HG02840 (cell line): ENCODE data around the gene ADAMTS17.

Experiments
- ATAC-seq: cut with Tn5 transposase; IDR thresholded peaks from one replicate; pipeline ENCODE4 v1.9.1; 2021; ENCODE audit warnings: mild to moderate bottlenecking, moderate library complexity, moderate number of reproducible peaks; ENCODE audit not compliant: unreplicated experiment, low FRiP score

Gene ADAMTS17

DNA sequence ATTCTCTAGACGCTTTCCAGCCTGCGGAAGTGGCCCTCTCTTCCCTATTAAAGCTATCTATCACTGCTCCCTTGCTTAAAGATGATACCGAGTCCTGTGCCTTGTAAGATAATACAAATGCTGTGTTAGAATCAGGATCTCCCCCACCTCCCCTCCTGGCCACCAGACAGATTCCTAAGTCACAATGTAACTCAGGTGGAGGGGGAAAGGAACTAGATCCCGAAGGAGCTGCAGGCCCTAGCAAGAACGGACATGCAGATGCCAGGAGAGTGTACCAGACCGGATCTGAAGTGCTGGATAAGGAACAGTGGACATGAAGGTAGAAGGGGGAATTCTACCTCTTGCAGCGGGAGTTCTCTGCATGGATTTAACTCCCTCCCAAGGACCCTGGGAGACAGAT lies 377.8 kb downstream of the ADAMTS17 start:
- ATAC-seq: no peak

DNA sequence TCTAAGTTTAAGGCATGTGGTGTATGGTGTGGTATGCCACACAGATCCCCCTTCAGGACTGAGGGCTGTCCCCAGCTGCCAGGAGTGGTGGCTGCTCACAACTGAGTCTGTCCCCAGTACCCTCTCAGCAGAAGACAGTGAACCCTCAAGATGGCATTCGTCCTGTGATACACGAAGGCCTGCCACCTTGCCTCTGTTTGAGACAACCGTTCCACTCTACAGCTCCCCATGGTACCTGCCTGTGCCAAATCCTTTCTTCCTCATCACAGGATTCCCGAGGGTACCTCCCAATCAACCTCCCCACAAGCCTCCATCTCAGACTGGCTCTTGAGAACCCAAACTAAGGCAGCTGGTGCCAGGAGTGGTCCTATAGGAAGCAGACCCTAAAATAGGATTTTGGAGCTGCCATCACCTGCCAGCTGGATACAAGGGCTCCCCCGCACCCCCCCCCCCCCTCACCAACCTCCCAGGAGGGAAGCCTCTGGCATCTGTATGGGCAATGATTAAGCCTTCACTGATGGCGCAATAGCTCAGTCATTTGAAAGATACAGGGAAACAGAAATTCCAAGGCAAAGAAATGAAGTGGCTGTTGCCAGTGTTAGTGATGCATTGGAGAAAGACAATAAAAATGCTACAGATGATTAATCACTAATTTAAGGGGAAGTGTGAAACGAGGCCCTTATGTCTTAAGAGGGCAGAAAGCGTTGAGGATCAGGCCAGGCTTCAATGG lies 378.5 kb downstream of the ADAMTS17 start:
- no peak for ATAC-seq

GRCh38 chr15:99962006-99962561 lies 379.7 kb downstream of the ADAMTS17 start:
- no peak for ATAC-seq

DNA sequence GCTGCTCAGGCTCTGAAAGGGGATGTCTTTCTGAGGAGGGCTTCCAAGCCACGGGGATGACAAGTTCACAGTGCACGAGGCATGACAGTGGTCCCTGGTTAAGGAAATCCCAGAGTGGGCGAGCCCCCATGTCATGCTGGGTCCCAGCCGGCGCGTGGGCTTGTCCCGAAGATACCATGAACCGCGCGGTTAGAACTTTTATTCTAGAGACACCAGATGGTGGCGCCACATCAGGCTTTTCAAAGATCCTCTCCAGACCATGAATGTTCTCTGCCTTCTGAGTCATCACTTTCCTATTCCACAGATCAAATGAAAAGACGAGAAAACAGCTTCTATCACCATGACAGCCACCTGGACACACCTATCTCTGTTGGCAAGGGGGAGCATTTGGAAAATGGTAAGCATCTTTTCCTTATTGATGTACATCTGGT lies 380.7 kb downstream of the ADAMTS17 start:
- no peak for ATAC-seq

DNA sequence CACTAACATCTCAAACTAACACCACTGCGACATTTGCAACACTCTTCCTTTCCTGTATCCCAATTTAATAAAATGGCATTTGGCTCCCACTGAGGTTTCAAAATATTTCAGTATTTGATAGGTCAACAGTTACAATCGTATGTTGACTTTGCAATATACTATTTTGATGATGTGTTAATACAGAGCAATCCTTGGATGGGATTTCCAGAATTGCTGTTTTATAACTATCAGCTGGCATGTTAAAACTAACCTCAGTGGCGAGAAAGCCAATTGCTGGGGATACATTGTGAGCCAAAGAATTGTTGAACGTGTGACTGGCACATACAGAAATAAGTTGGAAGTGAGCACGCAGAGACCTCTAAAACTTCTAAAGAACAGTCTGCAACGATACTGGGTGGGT lies 382.4 kb downstream of the ADAMTS17 start:
- ATAC-seq: no peak

GRCh38 chr15:99958426-99959097 lies 383.2 kb downstream of the ADAMTS17 start:
- ATAC-seq: no peak

DNA sequence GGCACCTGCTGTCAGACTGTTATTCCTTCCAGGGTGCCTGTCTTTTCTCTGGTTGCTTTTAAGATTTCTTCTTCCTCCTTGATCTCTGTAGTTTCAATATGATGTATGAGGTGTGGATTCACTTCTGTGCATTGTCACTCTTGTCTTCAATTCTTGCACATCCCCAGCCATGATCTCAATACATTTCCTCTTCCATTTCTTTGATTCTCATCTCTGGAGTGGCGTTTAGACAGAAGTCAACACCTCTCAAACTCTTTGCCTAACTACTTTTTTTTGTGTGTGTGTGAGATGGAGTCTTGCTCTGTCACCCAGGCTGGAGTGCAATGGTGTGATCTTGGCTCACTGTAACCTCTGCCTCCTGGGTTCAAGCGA lies 384.1 kb downstream of the ADAMTS17 start:
- no peak for ATAC-seq

DNA sequence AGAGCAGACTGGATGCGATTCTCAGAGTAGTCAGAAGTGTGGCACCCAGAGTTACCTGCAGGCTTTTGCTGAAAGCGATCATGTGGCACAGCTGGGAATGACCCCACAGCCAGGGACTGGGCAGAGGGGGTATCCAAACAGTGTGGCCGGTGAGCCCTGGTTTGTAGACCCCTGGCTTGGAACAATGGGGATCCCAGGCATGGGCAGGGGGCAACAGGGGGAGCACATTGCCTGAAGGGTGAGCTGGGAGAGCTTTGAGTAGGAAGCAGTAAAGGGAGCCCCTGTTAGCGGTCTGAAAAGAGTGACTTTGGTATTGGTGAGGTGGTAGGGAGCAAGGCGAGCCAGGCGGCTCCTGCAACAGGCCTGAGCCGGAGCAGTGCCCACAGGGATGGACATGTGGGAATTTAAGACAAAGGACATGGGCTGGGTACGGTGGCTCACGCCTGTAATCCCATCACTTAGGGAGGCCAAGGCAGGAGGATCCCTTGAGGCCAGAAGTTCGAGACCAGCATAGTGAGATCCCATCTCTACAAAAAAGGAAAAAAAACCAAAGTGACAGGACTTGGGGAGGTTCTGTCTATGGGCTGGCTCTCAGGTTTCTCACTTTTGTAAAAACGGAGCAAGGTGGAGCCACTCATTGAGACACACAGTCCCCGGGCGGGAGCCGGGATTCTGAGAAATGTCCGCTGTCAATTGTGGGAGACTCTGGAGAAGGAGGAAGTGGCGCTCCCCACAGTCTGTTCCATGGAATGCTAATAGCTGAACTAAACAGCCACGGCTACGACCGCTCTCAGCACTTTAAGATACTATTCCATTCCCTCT lies 384.7 kb downstream of the ADAMTS17 start:
- no peak for ATAC-seq

- no peak for ATAC-seq
Observed at GRCh38 chr15:99956022-99956775, 385.6 kb downstream of the ADAMTS17 start.

DNA sequence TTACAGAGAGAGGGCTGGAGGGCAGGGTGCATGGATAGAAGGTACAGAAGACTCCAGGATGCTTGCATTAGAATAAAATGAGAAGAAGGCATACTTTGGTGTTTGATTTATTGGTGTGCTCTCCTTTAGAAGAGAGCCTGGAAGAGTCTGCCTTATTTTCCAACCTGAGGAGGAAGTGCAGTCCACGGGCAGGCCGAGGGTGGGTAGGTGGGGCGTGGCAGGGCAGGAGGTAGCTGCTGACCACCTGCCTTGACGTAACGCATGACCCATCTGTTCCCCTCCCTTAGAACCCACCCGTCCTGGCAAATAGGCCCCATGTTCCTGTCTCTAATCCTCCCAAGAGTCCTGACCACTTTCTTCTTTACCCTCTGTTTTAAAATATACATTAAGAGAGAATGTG lies 386.2 kb downstream of the ADAMTS17 start:
- no peak for ATAC-seq

- no peak for ATAC-seq
Observed at GRCh38 chr15:99955181-99955525, 386.6 kb downstream of the ADAMTS17 start.

- ATAC-seq: no peak
Observed at GRCh38 chr15:99954361-99955180, 387.2 kb downstream of the ADAMTS17 start.

DNA sequence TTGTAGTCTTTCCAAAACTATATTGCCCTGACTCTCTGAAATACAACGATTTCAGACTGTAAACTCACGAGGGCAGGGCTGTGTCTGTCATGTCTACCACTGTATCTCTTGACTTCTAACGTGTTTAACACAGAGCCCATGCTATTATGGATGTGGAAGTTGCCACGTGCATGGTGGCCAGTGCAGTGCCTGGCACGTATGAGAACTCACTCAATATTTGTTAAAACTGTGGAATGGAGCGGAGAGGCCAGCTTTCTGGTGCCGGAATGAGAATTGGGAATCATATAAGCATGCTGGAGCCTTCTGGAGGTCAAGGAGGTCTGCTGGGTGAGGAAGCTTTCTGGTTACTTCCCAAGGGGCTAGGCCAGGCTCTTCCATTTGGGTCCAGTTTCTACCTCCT lies 387.9 kb downstream of the ADAMTS17 start:
- no peak for ATAC-seq

GRCh38 chr15:99951511-99951910 lies 390.3 kb downstream of the ADAMTS17 start:
- no peak for ATAC-seq

GRCh38 chr15:99944131-99944530 lies 397.6 kb downstream of the ADAMTS17 start:
- ATAC-seq: no peak

GRCh38 chr15:99943466-99943865 lies 398.3 kb downstream of the ADAMTS17 start:
- no peak for ATAC-seq

- ATAC-seq: no peak
Observed at GRCh38 chr15:99932676-99933402, 408.9 kb downstream of the ADAMTS17 start.

DNA sequence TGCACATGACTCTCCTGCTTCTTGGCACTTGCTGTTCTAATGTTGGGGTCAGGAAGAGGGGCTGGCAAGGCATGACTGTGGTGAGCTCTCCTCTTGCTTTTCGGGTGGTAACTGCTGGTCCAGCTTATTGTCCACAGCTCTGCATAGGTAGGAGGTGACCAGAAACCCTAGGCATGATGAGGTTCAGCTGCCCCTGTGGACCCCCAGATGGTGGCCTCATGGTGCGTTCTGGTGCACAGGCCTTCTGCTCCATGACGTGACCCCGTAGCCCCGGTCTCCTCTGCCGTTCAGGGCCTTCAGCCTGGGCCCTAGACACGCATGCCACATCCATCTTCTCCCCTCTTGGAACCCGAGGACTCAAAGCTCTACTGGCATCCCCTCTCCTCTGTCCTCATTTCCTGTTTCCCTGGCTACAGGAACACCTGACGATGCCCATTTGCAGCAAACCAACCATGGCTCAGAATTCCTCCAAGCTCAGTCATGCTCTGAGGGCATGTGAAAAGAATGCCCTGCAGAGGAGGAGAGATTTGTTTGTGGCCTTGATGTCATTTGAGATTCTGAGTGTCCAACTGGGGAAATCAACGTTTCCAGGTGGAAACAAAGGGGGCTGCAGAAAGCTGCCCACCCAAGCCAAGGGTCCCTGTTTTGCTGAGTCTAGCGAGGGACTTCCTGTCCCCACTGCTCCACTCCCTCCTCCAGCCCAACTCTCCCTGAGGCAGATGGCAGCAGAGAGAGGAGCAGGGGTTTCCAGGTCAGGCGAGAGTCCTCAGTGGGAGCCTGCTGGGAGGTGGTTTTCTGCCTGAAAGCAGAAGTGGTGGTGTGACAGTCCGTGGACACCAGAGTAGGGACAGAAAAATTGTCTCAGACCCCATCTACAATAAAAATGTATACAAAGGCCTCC lies 409.8 kb downstream of the ADAMTS17 start:
- no peak for ATAC-seq
